ENCODE measurements around the gene SOX6. TPM values are rescaled to one million over a fixed set of nuclear protein-coding genes. Genes with fewer than 3 reads are reported as not detected.

Gene SOX6
- polyA plus RNA-seq, 4 donors: 5.6 to 23.2 (median 21.1) TPM

DNA sequence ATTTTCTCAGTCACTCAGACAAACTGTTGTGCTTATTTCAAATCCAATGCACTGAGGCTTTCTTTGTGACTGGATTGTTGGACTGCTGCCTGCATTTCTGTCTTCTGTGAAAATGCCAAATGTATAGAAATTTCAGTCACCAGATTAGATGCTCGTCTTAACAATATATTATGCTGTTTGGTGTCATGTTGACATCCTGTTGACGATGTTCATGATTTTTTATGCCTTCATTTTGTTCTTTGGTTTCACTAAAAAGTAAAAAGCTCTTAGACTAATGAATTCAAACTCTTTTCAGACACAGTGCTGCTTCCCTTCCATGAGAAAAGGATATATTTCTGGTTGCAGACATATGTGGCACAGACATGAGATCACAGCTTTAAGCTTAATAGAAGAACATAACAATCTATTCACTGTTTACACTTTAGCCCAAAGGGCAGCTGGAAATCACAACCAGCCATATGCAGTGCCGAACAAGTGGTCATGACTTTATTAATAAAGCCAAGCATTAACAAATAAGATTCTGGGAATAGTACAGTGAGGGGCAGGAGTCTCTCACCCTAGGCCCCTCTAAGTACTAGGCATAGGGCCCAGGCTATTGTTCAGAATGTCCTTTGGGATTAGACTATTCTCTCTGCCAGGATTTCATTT is 9.4 kb upstream of the SOX6 start:
- DNase-seq (ENCODE audit: low read depth in 4 of 4, low spot score in 3 of 4): no peak

- no peak for DNase-seq (ENCODE audit: low read depth in 4 of 4, low spot score in 3 of 4)
Observed at GRCh38 chr11:16364254-16364653, 7.9 kb upstream of the SOX6 start.

- DNase-seq (ENCODE audit: low read depth in 4 of 4, low spot score in 3 of 4): no peak
Observed at GRCh38 chr11:16363706-16364105, 7.4 kb upstream of the SOX6 start.

DNA sequence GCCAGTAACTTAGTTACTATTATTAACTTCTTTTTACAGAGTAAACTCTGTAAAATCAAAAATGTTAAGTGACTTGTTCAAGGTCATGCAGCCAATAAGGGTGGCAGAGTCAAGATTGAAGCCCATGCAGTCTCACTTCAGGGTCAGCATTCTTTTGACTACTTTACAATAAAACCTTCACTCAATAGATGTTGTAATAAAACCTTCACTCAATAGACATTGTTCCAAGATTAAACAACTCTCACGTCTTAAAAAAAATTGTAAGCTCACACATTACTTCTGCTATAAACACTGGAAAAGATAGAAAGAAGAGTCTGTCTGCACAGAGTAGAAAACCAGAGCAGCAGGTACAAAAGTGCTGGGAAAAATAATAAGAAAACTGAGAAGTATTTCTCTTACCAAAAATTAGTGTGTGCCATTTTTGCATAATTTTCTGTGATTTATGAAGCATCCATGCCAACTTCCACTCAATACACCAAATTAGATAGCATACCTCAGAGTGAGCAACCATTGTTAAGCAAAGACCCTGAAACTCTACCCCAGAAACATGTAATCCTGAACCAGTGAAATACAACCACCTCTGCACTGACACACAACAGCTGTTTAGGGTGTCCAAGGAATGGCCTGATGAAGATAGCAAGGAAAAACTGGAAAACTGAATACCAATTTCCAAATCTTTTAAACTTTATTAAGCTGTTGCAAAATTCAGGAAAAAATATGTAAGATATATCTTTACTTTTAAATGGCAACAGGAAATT is 4.9 kb upstream of the SOX6 start:
- DNase-seq (ENCODE audit: low read depth in 4 of 4, low spot score in 3 of 4): no peak

- DNase-seq (ENCODE audit: low read depth in 4 of 4, low spot score in 3 of 4): no peak
Observed at GRCh38 chr11:16359369-16359768, 3.0 kb upstream of the SOX6 start.

GRCh38 chr11:16358726-16359125 is 2.4 kb upstream of the SOX6 start:
- no peak for DNase-seq (ENCODE audit: low read depth in 4 of 4, low spot score in 3 of 4)

GRCh38 chr11:16357775-16358174 is 1.4 kb upstream of the SOX6 start:
- DNase-seq (ENCODE audit: low read depth in 4 of 4, low spot score in 3 of 4): no peak

GRCh38 chr11:16356761-16357393 is 531 bp upstream of the SOX6 start:
- no peak for DNase-seq (ENCODE audit: low read depth in 4 of 4, low spot score in 3 of 4)

DNA sequence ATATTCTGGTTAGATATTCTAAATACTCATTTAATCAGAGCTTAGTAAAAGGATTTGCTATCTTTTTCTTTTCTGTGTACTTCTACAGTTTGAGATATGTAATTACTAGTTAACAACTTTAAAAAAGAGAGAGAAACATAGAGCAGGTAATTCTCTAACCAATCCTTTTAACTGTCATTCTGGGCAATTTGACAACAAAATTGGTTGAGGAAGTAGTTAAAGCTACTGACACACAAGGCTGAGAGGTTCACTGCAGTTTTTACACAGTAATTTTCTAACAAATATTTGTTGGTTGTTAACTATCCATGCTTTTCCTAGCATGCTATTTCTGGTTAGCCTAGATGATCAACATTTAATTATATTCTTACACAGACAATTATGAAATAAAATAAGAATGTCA is 3.6 kb downstream of the SOX6 start:
- no peak for DNase-seq (ENCODE audit: low read depth in 4 of 4, low spot score in 3 of 4)

- DNase-seq (ENCODE audit: low read depth in 4 of 4, low spot score in 3 of 4): no peak
Observed at GRCh38 chr11:16350125-16350524, 6.2 kb downstream of the SOX6 start.

GRCh38 chr11:16347928-16348685 is 8.2 kb downstream of the SOX6 start:
- no peak for DNase-seq (ENCODE audit: low read depth in 4 of 4, low spot score in 3 of 4)

DNA sequence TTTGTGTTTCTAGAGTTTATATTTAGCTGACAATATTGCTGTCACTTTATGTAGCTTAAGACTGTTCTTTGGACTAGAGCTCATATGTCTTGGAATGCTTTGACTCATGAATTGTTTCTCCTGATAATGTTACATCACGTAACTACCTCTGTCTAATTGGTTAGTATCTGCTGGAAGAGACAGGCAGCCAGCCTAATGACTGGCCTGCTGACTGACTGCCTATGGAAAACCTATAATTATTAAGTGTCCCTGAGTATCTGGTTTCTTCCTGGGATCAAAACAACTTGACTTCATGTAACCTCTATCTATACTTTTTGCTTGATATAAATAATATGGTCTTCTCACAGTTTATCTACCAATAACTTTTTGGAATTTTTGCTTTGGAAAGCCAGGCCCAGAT is 9.4 kb downstream of the SOX6 start:
- no peak for DNase-seq (ENCODE audit: low read depth in 4 of 4, low spot score in 3 of 4)

DNA sequence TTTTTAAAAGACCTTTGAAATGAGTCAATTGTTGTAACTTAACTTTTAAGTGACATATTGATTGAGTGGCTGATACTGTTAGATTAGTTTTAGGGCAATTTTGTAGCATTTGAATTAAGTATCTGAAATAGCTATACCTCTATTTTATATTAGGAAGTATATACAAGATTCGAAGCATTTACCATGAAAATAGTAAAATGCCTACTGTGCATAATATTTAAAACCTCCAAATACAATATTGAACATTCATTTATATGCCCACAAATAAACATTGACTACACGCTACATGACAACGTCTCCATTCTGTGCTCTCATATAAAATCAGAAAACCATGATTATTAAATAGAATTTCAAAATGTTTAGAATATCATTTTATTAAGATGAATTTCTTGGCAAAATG is 14.5 kb downstream of the SOX6 start:
- no peak for DNase-seq (ENCODE audit: low read depth in 4 of 4, low spot score in 3 of 4)

GRCh38 chr11:16338393-16338792 is 18.0 kb downstream of the SOX6 start:
- no peak for DNase-seq (ENCODE audit: low read depth in 4 of 4, low spot score in 3 of 4)

- DNase-seq (ENCODE audit: low read depth in 4 of 4, low spot score in 3 of 4): no peak
Observed at GRCh38 chr11:16337421-16338213, 18.7 kb downstream of the SOX6 start.

- no peak for DNase-seq (ENCODE audit: low read depth in 4 of 4, low spot score in 3 of 4)
Observed at GRCh38 chr11:16336721-16337120, 19.6 kb downstream of the SOX6 start.

- DNase-seq (ENCODE audit: low read depth in 4 of 4, low spot score in 3 of 4): no peak
Observed at GRCh38 chr11:16336204-16336603, 20.1 kb downstream of the SOX6 start.

DNA sequence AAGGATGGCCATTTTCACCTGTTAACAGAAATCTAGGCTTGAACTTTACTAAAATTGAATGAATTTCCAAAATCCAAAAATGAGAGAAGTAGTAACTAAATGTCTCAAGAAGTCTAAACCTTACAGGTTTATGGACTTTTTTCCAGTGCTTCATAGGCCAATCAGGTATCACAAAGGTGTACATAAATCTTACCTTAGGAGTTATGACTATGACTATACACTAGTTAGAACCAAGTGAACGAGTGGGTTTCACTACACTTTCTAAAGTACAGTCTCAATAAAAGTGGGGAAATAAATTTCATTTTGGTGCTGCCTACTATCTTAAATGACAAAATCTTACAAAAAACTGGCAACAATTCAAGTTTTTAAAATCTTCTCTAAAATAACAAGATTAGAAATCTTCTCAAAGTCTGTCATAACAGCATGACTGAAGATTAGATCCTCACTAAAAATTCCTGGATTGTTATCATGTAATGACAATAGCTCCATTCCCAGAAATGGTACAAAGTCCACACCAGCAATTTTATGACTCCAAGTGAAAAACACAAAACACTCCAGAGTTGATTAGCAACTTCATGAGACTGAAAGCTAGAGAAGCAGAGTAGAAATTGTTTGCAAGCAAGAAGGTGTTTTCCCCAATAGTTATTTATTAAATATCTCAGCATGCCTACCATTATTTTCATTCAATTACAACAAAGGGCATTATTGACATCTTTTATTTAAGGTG is 20.9 kb downstream of the SOX6 start:
- no peak for DNase-seq (ENCODE audit: low read depth in 4 of 4, low spot score in 3 of 4)

- DNase-seq (ENCODE audit: low read depth in 4 of 4, low spot score in 3 of 4): no peak
Observed at GRCh38 chr11:16326679-16327297, 29.6 kb downstream of the SOX6 start.
